CD4-positive, alpha-beta T cell treated with Interleukin-2 at 100 ng/mL for 4 hours (primary cell): ENCODE results near the gene VIPR2.
"Not testable (repeated sequence)": the region's sequence is repeated elsewhere in the genome, so short reads cannot be mapped to it uniquely, and the experiment has no call there.

Source experiments
- DNase-seq: peaks from one replicate; pipeline ENCODE4 v3.0.0-alpha.2; 2020; ENCODE audit warnings: low spot score

VIPR2 gene

DNA sequence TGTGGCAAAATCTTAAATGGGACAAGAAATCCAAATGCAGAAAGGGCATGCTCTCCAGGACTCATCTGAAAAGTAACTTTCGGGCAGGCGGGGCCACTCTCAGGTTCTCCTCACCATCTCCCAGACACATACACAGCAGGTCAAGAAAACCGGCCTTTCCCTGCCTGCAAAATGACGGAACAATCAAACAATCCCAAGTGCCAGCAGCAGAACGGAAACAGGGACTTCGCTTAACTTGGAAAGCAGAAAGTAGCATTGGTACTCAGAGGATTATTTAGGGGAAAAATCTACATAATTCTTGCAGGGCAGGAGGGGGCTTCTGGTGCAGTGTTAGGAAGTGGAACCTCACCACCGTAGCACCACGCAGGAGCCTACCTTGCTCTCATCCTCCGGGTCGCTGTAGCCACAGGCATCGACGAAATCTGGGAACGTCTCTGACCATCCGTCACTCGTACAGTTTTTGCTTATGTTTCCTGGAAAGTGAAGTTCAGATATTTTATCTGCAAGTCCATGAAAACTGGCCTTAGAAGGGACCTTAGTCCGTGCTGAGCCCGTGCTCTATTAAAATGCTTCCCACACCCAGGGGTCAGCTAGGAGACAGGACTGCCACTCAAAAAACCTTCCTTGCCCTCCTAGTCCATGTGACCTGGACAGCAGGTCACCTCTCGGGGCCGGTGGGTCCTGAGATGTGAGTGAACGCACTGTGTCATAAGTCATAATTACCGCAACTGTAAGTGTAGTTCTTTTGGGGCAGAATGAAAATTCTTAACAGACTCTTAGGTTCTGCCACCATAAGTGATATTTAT, 41.1 kb downstream of the VIPR2 start:
- no peak for DNase-seq

DNA sequence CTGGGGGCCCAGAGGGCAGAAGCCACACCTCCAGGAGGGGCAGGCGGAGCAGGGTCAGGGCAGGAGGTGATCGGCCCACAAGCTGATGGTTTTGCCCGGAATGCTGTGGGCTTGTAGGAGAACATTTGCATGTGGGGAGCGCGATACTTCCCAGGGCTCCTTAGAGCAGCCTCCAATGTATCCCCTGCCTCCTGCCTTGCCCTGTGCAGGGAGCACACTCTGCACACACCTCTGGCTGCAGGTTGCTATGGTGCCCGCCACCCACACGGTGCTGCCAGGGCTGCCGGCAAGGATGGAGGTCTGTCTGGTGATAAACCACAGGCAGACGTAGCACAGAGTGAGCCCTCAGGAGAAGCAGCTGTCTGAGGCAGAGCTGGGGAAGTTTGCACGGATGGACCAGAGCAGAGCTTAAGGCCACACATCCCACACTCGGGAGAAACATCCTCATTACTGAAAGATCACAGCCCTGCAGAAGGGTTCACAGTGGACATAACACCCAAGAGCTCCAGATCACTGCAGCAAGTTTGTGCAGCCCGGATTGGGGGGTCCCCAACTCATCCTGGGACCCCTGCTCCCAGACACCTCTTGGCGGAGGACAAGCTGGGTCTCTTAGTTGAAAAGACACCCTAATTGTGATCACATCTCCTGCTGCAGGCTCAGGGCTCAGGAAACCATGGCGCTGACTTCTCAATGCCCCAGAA, 41.8 kb downstream of the VIPR2 start:
- DNase-seq: no peak

DNA sequence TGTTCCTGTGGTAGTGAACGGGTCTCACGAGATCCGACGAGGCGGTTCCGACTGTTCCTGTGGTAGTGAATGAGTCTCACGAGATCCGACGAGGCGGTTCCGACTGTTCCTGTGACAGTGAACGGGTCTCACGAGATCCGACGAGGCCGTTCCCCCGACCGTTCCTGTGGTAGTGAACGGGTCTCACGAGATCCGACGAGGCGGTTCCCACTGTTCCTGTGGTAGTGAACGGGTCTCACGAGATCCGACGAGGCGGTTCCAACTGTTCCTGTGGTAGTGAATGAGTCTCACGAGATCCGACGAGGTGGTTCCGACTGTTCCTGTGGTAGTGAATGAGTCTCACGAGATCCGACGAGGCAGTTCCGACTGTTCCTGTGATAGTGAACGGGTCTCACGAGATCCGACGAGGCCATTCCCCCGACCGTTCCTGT, 43.0 kb downstream of the VIPR2 start:
- not testable (repeated sequence) for DNase-seq

DNA sequence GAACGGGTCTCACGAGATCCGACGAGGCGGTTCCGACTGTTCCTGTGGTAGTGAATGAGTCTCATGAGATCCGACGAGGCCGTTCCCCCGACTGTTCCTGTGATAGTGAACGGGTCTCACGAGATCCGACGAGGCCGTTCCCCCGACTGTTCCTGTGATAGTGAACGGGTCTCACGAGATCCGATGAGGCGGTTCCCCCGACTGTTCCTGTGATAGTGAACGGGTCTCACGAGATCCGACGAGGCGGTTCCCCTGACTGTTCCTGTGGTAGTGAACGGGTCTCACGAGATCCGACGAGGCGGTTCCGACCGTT, 43.6 kb downstream of the VIPR2 start:
- not testable (repeated sequence) for DNase-seq

DNA sequence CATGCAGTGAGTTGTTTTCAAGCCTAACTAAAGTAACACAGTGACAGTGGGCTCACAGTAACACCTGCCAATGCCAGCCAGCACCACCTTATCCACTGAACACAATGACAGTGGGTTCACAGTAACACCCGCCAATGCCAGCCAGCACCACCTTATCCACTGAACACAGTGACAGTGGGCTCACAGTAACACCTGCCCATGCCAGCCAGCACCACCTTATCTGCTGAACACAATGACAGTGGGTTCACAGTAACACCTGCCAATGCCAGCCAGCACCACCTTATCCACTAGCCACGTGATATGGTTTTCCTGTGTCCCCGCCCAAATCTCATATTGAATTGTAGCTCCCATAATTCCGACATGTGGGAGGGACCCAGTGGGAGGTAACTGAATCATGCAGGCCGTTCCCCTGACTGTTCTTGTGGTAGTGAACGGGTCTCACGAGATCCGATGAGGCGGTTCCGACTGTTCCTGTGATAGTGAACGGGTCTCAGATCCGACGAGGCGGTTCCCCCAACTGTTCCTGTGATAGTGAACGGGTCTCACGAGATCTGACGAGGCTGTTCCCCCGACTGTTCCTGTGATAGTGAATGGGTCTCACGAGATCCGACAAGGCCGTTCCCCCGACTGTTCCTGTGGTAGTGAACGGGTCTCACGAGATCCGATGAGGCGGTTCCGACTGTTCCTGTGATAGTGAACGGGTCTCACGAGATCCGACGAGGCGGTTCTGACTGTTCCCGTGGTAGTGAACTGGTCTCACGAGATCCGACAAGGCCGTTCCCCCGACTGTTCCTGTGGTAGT, 44.2 kb downstream of the VIPR2 start:
- DNase-seq: not testable (repeated sequence)

DNA sequence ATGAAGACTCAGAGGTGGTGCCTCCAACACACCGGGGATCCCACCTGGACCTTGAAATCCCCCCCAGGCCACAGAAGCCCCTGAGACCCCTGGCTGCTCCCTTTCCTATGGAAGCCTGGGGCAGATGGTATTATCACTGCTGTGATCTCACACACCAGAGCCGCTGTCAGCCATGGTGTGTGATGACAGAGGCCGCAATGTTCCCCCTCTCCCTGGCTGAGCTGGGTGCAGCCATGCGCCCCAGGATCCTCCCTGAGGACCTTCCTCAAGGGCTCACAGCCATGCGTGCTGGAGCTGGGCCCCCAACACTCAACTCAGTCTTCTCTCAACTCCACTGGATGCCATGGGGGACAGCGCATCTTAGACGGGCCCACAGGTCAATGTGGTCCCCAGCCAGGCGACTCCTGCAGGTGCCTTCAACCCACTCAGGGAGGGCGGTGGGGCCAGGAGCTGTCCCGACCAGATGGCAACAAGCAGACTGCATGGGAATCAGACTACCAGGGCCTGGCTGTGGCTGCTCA, 44.9 kb downstream of the VIPR2 start:
- DNase-seq: no peak

DNA sequence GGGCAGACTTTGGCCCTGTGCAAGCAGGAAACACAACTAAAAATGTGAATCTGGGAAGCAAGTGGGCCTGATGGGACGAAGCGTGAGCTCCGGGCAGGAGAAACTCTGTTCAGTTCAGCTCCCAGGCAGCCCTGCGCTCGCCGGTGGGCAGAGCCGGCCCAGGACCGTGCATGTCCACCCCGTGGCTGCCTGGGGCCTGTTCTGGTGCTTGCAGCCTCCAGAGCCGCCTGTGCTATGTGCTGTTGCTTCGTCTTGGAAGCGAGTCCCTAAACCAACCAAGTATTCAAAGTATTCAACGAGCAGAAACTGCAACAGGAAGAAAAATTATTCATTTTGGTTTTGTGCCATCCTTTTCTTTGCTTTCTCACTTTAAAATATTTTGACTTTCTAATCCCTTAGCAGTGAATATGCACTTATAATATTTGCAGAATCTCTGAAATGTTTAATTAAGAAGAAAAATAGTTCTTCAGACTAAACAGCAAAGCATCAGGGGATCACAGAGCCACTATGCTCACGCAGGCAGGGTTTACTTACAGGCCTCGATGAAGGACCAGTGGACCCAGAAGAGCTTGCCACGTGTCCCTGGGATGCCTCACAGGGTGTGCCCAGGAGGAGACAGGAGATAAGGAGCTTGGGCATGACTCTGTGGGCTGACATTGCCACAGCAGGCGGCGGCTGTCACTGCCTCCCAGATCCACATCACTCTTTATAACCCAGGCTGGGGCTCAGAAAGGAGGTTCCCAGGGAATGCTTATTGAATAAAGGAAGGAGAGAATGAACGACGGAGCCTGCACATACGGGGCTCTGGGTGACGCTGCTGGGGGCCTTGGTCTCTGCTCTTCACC, 45.6 kb downstream of the VIPR2 start:
- no peak for DNase-seq

DNA sequence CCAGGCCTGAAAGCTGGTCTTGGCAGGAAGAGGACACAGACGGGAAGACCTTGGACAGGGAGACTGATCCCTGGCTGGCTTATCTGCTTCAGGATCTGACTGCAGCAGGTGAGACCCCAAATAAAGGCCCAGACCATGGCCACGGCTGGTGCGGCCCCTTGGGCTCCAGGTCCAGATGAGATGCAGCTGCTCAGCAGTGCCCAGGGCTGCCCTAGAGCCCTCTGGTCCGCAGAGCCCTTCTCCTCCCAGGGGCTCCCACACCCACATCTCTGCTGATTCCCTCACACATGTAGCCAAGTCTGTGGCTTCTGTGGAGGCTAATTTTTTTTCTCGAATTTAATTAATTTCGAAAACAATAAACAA, 46.3 kb downstream of the VIPR2 start:
- no peak for DNase-seq

DNA sequence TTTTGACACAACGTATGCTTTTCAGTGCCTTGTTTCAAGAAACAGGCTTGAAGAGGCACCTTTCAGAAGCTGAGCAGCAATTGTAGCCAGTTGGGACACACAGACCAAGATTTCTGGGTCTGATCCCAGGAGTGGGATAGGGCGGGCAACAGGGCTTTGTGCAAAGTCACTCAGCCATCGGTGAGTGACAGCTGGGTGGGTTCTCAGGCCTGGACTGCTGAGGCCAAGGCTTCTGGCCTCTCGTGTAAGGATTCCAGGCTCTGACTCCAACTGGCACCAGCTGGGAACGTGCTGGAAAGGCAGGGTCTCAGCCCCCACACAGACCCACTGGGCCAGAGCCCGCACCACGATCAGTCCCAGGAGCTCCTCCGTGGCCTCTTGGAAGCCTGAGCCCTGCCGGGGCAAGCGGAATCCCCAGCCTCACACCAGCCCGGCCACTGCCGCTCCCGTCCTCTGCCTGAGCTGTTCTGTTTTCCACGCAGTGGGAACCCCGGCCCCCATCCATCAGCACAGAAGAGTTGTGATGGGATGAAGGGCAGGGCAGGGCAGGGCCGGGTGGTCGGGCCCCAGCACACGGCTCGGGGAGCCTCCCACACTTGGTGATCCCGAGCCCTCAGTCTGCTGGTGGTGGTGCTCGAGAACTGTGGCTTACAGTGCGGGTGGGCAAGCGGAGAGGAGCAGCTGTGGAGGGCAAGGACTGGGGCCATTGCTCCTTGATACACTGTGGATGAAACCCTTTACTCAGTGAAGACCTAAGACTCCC, 46.8 kb downstream of the VIPR2 start:
- DNase-seq: no peak

DNA sequence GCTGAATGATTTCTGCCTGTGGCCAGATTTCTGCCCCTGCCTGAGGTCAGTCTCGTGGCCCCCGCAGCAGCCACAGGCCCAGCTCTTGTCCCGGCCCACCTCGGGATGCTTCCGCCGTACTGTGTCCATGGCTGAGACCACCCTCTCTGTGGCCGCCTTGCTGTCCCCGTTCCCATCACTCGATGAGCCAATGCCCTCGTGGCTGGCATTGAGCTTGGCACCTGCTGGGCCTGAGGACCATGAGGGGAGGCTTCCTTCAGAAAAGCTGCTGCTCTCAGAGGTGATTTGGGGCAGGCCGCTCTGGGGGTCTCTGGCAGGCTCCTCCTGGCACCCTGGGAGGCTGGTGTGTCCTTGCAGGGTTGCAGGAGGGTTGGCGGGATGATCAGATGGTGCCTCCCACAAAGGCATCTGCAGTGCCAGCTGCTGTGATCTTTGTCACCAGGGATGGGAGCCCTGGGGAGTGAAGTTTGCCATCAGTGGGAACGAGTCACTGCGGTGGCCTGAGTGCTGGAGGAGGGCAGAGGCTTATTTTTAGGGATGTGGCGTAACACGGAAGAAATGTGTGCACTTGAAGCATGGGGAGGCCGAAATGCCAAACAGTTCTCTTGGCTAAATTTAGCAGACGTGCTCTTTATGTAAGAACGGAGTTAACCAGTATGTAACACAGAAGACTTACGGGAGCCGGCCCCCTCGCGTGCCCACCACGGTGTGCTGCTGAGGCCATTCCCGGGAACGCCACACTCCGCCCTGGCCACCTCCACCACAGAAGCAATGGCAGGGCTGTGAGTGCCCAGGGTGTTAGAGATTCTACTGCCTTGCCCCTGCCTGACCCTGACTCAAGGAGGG, 47.7 kb downstream of the VIPR2 start:
- no peak for DNase-seq

DNA sequence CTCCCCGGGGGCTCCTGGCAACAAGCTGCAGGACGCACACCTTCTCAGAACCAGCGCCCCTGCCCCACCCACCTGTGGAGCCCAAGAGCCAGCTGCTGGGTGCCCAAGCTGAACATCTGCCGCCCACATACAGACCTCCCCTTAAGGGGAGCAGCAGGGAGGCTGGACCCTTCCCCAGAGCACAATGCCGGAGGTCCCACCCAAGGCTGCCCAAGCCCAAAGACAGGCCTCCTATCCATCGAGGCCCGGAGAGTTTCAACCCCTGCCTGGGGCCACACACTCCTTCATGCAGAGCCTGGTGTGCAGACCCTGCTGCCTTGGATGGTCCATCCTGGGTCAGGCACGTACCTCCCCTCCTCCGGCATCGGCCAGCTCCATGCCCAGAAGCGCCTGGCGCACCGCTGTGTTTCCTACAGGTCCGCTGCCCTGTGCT, 48.7 kb downstream of the VIPR2 start:
- DNase-seq: no peak

DNA sequence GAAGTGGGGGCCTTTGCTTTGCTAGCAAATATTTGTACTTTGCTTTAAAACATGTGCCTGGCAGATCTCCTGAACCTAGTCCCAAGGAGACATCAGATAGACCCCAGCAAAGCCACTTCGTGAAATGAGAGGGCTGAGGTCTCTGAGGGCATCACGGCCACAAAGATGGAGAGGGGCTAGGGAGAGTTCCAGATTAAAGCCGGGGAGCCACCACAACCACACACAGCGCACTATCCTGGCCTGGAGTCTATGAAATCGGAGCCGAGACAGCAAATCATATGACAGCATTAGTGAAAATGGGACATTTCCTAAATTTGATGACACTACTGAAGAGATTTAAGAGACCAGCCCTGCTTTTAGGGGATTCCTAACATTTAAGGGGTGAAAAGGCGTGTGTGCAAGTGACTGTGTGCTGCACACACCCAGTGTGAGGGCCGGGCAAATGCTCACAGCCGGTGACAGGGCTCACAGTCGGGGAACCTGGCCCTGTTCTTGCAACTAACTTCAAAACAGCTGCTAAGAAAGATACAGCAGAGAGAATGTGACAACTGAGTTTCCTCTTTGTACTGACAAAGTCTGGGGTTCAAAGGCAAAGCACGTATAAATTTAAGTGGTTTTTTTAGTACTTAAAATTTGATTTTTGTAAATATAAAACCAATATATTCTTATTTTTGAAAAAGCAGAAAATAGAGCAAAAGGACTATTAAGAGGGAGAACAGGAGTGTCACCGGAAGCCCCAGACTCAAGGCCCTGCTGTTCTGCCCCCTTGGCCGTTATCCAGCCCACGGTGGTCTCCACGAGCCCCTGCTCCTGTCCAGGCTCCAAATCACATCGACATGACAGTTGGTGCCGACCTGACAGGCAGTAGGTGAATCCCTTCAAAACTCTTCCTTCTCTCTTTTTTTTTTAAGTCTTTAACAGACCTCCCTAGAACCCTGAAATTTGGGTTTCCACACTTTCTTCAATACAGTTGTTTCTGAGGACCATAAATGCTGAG, 49.5 kb downstream of the VIPR2 start:
- no peak for DNase-seq

DNA sequence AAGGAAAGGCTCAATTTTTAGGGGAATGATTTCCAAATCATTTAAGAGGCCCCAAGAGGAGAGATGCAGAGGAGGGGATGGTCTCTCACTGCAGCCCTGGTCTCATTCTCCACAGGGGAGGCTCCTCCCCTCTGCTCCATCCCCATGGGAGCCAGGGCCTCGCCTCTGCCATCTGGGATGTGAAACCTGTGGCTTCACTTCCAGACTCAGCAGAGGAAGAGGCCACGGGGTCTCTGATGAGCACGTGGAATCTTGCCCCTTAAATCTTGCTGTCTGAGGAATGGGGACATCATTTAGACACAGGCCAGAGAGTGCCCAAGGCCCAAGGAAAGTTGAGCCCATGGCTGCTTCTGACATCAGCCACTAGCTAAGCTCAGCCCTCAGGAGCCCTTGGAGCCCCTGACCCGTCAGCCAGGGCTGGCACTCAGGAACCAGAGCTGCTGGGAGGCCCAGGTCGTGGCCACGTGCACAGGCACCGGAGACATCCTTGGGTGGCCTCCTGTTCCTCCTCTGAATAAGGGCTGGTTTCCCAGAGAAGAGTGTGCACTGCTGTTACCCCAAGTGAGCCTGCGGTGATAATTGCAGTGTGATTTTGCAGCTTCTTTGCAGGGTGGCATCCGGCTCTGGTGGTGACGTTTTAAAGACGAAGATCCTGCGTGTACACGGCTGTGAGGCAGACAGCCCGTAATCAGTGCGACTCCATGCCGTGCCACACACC, 50.5 kb downstream of the VIPR2 start:
- no peak for DNase-seq

DNA sequence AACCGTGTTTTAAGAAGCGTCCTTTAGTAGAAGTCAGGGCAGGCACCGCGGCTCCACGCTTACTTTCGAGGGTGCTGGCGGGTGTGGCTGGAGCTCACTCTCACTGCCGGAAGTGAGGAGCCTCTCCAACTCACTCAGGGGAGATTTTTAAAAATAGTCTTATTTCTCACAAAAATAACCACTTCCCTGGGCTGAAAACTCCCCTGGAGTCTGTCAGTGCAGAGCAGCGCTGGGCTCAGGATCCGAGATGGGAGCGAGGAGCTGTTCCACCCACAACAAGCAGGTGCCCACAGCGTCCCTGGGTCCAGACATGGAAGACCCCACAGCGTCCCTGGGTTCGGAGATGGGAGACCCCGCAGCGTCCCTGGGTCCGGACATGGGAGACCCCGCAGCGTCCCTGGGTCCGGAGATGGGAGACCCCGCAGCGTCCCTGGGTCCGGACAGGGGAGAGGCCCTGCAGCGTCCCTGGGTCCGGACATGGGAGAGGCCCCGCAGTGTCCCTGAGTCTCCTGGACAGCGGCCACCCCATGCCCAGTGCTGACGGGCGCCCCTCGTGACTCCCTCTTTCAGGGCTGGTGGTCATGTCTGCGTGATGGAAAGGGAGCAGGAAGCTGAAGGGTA, 51.2 kb downstream of the VIPR2 start:
- no peak for DNase-seq

DNA sequence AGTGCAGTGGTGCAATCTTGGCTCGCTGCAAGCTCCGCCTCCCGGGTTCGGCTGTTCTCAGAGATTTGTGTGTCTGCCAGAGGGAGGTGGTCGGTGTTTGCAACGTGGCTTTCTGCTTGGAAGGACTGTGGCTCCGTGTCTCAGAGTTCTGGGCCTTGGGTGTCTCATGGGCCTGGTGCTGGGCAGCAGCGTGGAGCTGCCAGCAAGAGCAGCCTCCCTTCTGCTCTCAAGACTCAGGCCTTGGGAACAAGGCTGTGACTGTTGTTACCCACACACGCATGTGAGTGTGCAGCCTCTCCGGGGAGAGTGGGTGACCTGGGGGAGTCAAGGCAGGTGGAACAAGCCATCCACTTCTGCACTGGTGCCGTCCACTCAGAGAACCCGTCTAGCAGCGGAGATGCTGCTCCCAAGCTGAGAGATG, 52.0 kb downstream of the VIPR2 start:
- DNase-seq: no peak

DNA sequence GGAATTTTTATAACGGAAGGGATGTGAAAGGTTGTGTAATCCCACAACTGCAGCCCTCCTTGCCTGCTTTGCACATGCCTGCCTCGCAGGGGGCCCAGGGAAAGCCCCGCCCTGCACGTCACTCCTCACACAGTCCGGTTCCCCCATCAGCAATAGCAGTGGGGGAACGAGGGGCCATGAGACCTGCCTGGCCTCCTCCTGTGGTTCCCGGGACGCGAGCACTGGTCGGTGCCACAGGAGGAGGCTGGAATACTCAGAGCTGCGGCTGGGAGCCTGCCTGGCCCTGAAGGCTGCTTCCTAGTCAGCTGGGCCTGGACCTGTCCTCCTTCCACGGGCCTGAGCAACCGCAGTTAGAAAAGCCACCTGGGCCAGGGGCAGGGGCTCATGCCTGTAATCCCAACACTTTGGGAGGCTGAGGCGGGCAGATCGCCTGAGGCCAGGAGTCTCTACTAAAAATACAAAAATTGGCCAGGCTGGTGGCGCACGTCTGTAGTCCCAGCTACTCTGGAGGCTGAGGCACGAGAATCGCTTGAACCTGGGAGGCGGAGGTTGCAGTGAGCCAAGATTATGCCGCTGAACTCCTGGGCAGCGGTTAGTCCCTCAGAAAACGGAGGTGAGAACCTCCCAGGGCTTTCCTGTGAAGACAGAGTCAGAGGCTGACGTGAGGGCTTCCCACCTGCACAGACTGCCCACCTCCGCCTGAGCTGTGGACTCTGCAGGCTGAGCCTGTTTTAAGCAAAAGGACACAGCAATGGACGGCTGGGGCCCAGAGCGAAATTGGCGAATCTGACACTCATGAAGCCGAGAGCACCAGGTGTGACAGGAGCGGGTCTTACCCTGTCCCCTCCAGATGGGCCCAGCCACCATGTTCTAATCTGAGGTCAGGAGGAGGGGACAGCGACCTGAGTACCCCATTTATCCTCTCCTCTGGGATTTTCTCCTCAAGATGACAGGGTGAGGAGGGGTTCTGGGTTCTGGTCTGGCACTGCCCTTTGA, 52.9 kb downstream of the VIPR2 start:
- no peak for DNase-seq
